ENCODE measurements around the gene JCAD.
"Not testable (repeated sequence)": the region's sequence is repeated elsewhere in the genome, so short reads cannot be mapped to it uniquely, and the experiment has no call there.

The JCAD gene

GRCh38 chr10:30041196-30042105 is 17.9 kb downstream of the JCAD start:
- no peak for DNase-seq

DNA sequence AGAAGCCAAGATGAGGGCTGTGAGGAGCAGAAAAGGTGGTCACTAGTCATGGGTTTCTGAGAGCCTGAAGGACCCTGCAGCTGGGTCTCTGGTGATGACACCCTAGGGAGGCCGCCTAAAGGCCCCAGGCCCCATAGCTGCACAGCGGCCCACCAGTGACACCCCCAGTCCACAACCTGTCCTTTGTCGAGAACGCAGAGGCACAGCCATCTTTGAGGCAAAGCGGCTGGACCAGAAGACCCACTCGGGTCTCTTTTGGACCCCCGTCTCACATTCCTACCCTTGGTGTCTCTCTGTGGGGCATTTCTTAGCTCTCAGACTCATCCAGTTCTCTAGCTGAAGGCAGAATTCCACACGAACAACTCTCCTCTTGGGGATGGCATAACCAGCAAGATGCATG is 18.8 kb downstream of the JCAD start:
- DNase-seq, result no peak

GRCh38 chr10:30039988-30040387 is 19.4 kb downstream of the JCAD start:
- DNase-seq, result no peak

DNA sequence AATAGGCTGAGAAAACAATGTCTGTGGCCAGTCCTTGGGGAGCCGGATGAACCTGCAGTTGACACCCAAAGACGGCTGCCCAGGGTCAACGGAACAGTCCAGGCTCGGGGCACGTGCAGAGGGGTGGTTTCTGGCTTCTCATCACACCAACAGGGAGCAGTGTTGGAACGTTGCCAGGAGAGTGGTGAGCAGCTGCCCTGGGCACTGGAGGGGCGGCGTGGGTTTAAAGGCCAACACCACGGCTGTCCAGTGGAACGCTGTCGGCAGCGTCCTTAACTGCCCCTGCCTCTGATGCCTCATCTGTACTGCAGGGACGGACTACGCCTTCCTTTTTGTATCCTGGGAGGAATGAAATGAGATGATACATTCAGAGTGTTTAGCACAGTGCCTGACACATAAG is 19.8 kb downstream of the JCAD start:
- DNase-seq, result no peak

GRCh38 chr10:30038781-30039536 is 20.4 kb downstream of the JCAD start:
- no peak for DNase-seq

GRCh38 chr10:30037620-30038336 is 21.6 kb downstream of the JCAD start:
- no peak for DNase-seq

DNA sequence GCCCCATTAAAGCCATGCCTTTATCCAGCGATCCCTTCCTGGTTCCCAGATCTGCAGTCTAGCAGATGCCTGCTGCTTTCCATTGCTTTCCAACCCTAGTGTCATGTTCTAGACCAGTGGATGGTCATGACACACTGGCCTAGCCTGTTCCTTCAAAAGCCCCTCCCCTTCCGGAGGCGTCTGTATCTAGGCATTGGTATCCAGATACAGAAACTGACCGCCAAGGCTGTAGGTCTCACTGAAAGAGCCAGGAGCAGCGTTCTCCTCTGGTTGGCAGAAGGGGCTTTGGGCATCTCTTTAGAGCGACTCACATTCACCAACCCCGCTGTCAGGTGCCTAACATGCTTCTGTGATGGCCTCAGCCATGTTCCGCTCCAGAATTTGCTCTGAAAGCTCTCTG is 22.6 kb downstream of the JCAD start:
- DNase-seq, result no peak

DNA sequence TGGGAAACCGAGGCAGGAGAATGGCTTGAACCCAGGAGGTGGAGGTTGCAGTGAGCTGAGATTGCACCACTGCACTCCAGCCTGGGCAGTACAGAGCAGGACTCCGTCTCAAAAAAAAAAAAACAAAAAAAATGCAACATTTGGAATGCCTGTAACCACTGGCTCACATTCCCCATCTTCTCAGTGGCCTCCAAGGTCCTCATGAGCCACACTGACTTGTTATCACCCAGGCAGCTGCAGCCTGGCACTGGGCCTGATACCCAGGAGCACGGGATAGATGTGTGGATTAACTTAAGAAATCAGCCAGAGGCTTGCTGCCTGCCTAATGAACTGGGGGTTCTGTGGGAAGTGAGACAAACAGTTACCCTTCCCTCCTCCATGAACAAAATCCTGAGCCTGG is 23.0 kb downstream of the JCAD start:
- DNase-seq, result no peak

- DNase-seq, result no peak
Observed at GRCh38 chr10:30034433-30035137, 24.8 kb downstream of the JCAD start.

- DNase-seq, result no peak
Observed at GRCh38 chr10:30032125-30032524, 27.3 kb downstream of the JCAD start.

- no peak for DNase-seq
Observed at GRCh38 chr10:30029872-30030256, 29.5 kb downstream of the JCAD start.

- DNase-seq, result no peak
Observed at GRCh38 chr10:30029164-30029871, 30.1 kb downstream of the JCAD start.

GRCh38 chr10:30028738-30029030 is 30.7 kb downstream of the JCAD start:
- no peak for DNase-seq

DNA sequence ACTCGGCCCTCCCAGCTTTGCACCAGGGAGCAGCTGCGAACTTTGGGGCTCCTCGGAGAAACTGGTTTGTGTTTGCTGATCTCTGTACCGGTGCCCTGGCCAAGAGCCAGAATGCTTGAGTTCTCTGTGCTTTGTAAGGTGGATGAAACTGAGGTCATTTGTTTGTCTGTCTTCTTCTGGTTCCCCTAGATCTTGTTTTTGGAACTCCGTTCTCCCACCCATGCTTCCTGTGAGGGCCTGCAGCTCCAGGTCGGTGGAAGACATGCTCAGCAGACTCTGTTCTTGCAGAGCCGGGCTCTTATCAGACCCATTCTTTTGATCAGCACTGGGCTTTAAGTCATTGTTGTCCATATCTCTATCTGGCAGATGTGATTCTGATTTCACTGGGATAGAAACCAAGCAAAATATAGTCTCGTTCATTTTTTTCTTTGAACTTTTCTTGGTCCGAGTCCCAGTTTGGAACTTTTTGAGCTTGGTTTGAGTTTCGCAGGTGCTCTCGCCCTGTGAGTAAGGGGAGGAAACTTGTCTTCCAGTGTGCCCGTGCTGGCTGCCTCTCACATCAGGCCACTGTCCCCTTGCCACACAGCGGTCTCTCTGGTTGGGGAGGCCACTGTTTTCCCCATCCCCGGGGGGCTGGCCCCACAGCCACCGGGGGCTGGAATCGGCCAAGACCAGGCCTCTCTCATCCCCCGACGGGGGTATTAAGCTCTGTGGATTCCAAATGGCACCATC is 31.2 kb downstream of the JCAD start:
- DNase-seq, result no peak

DNA sequence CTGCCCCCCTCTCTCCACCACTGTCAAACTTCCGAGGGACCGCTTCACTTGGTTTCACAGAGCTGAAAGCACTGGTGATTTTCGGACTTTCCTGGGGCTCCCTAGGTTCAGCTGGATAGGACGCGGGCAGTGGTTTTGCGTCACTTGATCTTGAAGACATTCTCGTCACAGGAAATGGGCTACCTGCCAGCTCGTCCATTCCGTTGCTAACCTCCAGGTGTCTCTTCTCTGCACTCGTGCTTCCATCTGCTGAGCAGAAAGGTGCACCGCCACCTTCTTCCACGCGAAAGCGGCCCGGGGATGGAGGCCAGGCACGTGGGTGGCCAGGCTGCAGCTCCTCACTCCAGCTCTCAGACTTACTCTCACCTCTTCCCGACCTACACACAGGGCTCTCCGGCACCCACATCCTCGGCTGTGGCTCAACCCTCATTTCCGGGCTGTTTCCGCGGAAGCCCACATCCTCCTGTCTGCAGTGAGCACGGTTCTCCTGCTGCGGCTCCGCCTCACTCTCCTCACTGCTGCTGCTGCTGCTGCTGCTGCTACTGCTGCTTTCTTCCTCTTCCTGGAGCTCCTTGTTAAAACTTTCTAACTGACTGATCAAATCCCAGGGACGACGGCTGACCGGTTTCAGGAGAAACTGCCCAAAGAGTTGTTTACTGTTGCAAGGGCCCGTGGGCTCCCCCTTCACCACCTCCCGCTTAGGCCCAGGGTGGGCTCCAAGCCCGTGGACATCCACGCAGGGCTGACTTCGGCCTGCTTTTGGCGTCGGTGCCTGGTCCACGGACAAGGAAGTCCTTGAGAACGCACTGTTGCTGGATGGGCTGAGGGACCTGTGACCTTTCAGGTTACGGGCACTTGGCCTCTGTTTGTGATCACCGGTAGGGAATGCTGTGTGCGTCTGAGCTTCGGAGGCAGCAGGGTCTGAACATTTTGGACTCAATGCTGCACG is 32.1 kb downstream of the JCAD start:
- no peak for DNase-seq

GRCh38 chr10:30026578-30026977 is 32.8 kb downstream of the JCAD start:
- DNase-seq, result no peak

DNA sequence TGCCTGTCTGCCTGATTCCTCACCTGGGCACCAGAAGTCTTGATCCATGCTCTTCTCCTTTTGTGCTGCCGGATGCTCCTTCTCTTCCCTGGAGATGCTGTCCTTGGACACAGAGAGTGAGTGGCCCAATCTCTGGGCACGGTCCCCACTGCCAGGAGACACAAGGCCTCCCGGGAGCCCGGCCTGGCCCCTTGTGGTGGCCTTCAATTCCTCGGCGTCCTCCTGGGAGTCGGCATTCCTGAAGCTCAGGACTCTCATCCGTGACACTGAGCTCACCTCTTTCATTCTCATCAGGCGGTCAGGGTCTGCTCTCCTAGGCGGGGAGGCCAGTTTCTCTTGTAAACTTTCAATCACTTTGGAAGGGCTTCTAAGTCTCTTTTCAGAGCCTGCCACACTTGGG is 33.3 kb downstream of the JCAD start:
- DNase-seq, result no peak

DNA sequence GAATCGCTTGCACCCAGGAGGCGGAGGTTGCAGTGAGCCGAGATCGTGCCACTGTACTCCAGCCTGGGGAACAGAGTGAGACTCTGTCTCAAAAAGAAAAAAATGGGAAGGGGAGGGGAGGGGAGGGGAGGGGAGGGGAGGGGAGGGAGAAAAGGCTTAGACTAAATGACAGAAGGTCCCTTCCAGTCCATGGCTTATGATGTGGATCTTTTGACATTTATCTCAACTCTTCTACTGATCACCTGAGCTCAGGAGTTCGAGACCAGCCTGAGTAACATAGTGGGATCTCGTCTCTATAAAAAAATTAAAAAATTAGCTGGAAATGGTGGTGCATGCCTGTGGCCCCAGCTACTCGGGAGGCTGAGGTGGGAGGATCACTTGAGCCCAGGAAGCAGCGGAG is 34.0 kb downstream of the JCAD start:
- not testable (repeated sequence) for DNase-seq

- no peak for DNase-seq
Observed at GRCh38 chr10:30022590-30022989, 36.8 kb downstream of the JCAD start.

DNA sequence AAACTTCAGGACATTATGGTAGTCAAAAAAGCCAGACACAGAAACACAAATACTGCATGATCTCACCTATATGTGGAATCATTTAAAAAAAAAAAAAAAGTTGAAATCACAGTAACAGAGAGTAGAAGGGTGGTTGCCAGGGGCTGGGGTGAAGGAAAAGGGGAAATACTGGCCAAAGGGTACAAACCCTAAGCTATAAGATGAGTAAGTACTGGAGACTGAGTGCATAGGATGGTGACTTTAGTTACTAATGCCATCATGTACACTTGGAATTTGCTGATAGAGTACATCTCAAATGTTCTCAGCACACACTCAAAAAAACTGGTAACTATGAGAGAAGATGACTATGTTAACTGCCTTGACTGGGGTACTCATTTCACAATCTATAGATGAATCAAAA is 39.9 kb downstream of the JCAD start:
- no peak for DNase-seq

GRCh38 chr10:30018496-30018895 is 40.9 kb downstream of the JCAD start:
- DNase-seq, result no peak
